DMS153 treated with DMSO at 0.1 percent for 48 hours (cell line): Measurements from ENCODE around the gene AKR1C2.
A peak's percentile ranks its signal among the peaks of the same experiment; 100 is the strongest.
"Not testable (repeated sequence)": the region's sequence is repeated elsewhere in the genome, so short reads cannot be mapped to it uniquely, and the experiment has no call there.

Experiments
- DNase-seq: peaks from one replicate; lab custom pipeline; 2025; ENCODE audit not compliant: unreplicated experiment; lab: John Stamatoyannopoulos, UW

The AKR1C2 gene

DNA sequence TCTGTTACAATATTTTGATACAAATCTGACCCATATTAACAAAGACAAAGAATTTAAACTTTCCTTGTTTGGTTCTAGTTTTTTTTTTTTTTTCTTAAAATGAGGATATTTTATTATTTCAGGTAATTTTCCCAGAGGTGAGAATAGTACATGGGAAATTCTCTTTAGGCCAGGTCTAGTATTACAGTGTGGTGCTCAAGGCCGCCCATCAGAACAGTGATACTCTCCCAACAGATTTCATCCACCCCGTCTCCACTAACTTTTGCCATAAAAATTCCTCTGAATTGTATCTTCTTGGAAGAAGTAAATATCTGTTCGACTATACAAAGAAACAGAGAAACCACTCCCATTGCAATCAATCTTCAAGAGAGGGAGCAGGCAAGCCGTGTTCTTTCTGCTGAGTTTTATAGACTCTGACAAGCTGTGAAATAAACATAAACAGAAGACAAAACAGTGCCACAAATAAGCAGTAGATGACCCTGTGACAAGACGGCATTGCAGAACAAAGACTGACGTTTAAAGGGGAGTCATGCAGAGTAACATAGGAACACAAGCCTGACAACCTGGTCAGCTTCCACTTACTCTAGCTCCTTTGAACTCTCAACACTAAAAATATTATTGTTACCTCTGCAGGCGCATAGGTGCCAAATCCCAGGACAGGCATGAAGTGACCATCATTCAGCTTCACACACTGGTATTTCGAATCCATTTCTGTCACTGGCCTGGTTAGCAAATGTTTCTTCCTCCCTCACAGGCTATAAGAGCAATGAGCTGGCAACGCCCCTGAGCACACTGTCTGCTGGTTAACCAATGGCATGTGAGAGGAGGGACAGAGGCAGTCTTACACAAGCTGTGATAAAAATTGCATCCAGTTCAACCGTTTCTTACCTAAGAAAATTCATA lies at the start of gene AKR1C2:
Gene AKR1C2, minus strand, starts transcription at position 731 of the 903 bp plus-strand sequence. Its CDS starts 22 bp downstream, at position 709.
- not testable (repeated sequence) for DNase-seq

DNA sequence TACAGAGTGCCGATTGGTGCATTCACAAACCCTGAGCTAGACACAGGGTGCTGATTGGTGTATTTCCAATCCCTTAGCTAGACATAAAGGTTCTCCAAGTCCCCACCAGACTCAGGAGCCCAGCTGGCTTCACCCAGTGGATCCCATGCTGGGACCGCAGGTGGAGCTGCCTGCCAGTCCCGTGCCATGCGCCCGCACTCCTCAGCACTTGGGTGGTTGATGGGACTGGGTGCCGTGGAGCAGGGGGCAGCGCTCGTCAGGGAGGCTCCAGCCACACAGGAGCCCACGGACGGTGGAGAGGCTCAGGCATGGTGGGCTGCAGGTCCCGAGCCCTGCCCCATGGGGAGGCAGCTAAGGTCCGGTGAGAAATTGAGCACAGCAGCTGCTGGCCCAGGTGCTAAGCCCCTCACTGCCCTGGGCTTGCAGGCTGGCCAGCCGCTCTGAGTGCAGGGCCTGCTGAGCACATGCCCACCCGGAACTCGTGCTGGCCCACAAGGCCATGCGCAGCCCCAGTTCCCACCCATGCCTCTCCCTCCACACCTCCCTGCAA lies 49.4 kb upstream of the AKR1C2 start:
- DNase-seq = not testable (repeated sequence)

DNA sequence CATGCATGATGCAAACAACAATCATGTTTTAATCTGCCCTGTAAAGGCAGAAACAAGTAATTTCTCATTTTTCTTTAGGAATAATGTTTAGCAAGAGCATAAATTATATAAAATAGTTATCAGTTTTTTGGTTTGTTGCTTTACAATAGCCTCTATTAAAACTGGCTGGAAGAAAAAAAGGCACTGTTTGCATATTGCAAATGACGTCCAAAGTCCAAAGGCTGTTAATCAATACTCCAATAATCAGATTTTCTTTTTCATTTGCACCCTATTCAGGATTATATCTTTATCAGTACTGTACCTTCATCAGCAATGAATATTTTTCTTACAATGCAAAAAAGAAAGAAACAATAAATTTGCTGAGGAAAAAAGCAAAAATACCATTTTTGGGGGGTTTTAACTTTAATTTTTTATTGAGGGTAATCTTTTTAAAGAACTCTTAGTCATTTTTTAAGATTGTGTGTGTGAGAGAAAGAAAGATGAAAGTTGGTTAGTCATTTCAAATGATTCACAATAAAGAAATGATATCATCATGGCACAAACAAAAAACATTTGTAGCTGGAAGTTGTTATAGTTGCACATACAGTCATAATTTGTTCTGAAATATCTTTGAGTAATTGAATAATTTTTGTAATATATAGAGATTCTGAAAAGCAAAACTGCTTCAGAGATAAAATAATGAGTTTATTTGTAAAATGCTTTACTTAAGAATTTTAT lies 44.4 kb upstream of the AKR1C2 start:
- DNase-seq = no peak

DNA sequence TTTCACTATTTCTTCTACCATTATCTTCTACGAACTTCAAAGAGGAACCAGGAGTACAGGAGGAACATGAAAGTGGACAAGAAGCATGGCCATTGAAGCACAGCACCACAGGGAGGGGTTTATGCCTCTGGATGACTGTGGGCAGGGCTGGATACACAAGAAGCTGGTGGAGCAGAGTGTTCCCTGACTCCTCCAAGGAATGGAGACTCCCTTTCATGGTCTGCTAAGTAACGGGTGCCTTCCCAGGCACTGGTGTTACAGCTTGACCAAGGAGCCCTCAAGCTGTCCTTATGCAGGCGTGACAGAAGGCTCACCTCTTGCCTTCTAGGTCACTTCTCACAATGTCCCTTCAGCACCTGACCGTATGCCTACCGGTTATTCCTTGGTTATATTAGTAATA lies 43.4 kb upstream of the AKR1C2 start:
- DNase-seq = not testable (repeated sequence)

DNA sequence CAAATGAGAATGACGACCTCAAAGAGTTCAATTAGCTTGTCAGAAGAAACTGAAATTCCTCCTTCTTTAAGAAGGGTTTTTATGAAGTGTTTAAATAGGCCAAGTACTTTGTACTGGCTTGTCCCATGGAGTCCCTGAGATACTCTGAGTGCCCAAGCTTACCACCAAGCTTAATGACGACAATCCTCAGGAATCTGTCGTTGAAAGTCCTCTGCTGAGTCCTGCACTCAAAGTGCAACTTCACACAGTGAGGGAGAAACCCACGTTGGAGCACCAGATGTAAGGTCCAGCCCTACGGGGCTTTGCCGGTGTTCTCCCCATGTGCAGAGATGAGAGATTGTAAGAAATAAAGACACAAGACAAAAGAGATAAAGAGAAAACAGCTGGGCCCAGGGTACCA lies 42.8 kb upstream of the AKR1C2 start:
- no peak for DNase-seq

DNA sequence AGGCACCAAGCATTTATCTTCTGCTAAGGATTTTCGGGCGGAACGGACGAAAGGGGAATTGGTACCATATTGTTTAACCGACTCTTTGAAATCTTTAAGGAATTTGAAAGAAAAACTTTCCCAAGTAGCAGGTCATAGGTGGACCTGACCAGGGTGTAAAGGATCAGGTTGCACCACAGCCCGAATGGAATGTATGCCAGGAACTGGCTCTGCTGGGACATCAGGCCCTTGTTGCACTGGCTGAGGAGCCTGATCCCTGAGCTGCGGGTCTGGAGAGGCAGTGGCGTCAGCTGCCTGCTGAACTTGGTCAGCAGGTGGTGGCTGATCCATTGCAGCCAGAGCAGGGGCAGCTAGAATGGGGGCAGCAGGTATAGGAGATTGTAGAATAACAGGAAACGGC lies 41.4 kb upstream of the AKR1C2 start:
- no peak for DNase-seq

DNA sequence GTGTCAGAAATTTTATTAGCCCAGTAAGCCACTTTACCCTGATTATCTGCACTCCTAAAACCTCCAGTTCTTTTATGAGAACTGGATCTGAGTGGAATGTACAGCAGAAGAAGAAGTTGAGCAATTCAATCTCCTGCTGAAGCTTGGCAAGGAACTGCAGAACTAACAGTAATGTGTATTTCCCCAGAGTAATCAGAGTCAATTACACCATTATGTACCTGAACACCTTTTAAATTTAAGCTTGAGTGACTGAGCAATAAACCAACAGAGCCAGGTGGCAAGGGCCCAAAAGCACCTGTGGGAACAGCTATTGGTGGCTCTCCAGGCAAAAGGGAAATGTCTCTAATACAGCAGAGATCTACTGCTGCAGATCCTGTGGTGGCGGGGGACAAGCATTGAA lies 40.1 kb upstream of the AKR1C2 start:
- peak; percentile 27 for DNase-seq

DNA sequence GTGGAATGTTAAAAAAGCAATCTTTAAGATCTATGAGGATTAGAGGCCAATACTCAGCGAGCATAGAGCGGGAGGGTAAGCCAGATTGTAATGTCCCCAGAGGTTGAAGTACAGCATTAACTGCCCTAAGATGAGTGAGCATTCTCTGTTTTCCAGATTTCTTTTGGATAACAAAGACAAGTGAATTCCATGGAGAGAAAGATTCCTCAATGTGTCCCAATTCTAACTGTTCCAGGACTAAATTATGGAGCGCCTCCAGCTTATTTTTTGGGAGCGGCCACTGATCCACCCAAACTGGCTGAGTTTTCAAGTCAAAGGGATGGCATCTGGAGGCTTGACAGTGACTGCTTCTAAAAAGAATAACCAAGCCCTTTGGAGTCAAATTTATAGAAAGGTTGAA lies 39.3 kb upstream of the AKR1C2 start:
- no peak for DNase-seq

DNA sequence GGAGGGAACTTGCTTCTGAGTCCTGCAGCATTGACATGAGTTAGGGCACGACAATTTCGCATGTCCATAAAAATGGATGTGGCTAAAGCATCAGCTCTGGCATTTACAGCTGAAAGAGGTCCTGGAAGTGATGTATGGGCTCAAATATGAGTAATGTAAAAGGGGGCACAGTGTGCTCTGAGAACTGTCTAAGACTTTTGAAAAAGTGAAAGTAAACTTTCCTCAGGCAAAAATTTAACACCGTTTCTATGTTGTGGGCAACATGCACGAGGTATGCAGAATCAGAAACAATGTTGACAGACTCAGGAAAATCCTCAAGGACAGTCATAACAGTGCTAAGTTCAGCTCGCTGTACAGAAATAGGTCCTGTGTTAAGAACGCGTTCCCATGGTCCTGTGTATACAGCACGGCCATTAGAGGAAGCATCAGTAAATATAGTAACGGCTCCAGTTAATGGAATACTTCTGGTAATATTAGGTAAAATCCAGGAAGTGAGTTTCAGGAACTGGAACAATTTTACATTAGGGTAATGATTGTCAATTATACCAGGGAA lies 37.9 kb upstream of the AKR1C2 start:
- DNase-seq = no peak

DNA sequence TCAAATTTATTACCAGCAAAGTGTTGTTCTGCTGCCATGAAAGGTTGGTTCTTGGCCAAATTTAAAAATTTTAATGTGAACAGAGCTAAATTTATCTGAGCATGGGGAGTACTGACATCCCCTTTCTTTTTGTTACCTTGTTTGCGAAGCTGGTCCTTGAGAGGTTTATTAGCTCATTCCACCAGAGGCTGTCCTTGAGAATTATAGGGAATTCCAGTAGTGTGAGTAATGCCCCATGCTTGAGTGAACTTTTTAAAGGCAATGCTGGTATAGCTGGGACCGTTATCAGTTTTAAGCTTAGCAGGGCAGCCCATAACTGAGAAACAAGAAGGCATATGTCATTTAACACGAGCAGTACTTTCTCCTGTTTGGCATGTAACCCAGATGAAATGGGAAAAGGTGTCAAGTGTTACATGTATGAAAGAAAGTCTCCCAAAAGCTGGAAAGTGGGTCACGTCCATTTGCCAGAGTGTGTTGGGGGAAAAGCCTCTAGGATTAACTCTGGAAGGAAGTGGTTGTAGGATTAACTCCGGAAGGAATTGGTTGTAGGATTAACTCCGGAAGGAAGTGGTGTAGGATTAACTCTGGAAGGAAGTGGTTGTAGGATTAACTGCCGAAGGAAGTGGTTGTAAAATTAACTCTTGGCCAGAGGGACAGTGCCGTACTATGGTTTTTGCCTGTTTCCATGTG lies 37.3 kb upstream of the AKR1C2 start:
- no peak for DNase-seq

DNA sequence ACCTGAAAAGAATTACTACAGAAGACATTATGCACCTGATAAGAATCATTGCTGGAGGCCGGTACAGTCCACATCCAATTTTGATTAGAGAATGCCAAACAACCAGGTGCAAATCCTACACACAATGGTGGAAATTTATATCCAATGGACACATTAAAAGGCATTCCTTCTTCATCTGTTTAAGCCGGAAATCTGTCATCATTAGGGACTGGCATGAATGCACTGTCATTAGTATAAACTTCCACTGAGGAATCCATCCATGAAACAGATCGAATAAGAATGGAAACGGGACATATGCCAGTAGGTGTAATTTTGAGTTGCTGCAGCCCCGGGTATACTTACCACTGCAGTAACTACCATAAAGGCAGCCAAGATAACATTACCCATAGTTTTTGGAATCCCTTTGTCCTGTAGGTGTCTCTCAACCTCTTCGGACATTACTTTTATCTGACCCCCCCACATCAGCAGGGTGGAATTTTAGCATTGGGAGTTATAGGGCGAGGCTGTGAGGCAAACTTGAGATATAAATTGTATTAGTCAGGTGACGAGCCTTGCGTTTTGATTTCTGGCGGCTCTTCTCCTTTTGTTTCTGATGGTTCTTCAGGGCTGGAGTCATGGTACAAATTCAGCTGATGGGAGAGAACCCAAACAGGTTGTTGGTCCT lies 36.5 kb upstream of the AKR1C2 start:
- no peak for DNase-seq

DNA sequence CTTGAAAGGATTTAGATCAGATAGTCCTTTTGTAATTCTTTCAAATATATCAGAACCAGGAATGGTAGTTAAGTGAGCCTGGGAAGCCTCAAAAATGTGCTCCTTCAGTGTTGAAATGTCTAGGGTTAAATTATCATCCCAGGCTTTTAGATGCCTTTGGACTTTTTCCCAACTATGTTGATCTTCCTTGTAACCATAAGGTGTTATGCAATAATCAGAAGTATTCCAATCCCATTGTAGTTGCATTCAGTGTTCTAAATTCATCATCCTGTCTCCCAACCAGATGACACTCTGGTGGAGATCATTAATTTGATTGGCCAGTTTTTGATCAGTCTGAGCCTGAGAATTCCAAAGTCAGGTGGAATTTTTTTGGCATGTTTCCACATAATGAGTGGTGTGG lies 35.1 kb upstream of the AKR1C2 start:
- no peak for DNase-seq

DNA sequence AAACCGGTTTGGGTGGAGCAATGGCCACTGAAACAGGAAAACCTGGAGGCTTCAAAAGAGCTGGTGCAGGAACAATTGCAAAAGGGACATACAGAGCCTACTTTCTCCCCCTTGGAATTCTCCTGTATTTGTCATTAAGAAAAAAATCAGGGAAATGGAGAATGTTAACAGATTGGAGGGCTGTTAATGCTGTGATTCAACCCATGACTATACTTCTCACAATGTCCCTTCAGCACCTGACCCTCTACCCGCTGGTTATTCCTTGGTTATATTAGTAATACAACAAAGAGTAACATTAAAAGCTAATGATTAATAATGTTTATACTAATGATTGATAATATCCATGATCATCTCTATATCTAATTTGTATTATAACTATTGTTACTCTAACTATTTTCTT lies 34.4 kb upstream of the AKR1C2 start:
- no peak for DNase-seq

DNA sequence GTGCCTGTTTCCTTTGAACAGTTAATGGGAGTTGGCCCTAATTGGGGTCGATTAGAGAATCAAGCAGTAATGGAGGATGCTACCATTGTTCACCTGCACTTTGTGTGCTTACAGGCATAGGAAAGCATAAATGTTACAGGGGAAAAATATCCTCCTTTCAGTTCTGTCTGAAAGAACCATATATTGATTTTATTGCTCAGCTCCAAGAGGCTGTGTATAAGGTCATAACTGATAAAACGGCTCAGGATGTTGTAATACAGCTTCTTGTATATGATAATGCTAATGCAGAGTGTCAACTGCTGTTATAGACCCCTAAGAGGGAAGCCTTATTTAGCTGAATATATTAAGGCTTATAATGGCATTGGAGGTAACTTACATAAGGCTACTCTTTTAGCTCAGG lies 32.9 kb upstream of the AKR1C2 start:
- no peak for DNase-seq

DNA sequence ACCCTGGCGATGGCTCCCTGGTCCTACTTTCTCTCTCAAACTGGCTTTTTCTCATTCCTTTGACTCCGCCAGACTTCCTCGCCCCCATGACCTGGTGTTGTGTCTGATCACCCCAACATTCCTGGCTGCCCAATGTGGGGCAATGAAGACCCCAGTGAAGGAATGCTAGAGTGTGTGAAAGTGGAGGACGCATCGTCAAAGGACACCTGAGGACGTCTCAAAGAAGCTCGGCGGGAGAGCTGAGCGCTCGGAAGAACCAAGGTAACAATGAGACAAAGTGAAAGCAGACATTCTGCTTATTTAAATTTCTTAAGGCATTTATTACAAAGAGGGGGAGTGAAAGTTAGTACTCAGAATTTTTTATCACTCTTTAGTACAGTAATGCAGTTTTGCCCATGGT lies 31.7 kb upstream of the AKR1C2 start:
- DNase-seq = no peak

DNA sequence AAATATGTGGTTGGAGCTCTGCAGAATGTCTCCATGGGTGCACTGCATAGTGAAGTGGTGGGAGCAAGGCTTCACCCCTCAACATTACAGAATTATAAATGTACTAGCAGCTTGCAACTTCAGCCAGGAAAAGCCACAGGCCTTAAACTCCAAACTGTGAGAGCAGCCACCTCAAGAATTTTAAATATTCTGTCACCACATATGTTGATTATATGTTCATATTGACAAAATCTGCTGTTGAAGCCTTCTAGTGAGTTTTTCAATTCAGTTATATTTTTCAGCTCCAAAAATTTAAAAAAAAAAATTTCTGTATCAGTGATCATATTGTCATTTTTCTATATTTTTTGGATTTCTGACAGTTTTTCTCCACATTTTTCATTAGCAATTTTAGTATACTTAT lies 30.9 kb upstream of the AKR1C2 start:
- no peak for DNase-seq

DNA sequence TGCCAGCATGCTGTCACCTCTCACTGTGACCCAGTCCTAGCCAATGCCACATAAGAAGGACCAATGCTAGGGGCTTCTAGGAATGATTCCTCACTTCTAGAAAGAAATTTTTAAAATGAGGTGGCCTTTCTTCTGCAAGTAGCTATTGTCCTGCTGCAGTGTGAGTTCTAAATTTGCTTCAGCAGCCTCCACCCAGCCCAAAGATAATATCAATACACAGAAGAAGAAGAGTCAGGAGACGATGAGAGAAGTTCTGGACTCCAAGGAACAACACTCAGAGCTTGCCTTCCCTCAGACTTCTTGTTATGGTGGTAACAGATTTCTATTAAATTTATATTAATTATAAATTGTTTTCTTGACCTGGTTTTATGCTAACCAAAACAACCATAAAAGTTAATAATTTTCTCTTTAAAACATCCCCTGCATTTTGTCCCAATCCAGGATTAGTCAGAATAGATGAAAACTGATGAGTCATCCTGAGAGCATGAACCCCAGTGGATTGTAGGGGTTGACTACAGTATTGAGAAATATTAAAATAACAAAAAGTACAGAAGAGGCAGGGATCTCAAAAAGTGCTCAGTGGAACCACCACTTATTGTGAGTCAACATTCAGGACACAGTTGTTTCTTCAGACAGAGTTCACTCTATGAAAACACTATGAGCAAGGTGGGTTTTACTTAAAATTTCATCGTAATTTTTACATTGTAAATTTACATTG lies 29.6 kb upstream of the AKR1C2 start:
- no peak for DNase-seq

DNA sequence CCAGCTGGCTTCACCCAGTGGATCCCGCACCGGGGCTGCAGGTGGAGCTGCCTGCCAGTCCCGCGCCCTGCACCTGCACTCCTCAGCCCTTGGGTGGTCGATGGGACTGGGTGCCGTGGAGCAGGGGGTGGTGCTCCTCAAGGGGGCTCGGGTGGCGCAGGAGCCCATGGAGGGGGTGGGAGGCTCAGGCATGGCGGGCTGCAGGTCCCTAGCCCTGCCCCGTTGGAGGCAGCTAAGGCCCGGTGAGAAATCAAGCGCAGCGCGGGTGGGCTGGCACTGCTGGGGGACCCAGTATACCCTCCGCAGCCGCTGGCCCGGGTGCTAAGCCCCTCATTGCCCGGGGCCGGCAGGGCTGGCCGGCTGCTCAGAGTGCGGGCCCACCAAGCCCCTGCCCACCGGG lies 28.8 kb upstream of the AKR1C2 start:
- DNase-seq = not testable (repeated sequence)

DNA sequence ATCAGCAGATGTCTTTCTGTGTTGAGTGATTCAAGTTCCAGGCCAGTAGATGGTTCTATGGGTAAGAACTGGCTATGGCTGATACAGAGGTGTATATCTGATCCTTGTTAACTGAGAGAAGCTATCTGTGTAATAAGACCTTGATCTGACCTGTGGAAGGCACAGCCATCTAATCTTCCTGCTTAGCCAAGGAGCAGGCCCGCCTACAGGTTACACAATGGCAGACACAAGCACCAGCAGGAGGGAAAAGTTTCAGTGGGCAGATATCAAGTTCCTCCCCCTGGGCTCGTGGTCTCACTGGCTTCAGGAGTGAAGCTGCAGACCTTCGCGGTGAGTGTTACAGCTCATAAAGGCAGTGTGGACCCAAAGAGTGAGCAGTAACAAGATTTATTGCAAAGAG lies 27.9 kb upstream of the AKR1C2 start:
- not testable (repeated sequence) for DNase-seq

DNA sequence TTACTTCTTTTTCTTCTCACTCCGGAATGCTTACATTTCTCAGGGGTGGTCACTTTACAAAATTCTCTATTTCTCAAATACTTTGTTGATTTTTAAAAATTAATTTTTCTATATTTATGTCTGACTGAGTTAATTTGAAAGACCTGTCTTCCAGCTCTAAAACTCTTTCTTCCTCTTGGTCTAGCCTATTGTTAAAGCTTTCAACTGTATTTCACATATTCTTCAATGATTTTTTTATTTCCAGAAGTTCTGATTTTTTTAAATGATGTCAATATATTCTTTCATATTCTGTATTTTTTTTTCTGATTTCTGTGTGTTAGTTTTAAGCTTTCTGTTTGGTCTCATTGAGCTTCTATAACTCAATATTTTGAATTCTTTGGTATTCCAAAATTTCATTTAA lies 27.3 kb upstream of the AKR1C2 start:
- DNase-seq = no peak
